Measurements from ENCODE around the gene CDC123.
"Not testable (repeated sequence)": the region's sequence is repeated elsewhere in the genome, so short reads cannot be mapped to it uniquely, and the experiment has no call there.

CDC123 gene

GRCh38 chr10:12191715-12192114, 4.3 kb upstream of the CDC123 start:
- DNase-seq, result no peak

- DNase-seq, result no peak
Measured at GRCh38 chr10:12193193-12193592, 2.8 kb upstream of the CDC123 start.

- DNase-seq, result peak; percentile 35
Measured at GRCh38 chr10:12194752-12195271, 1.2 kb upstream of the CDC123 start.

GRCh38 chr10:12195281-12195602, 746 bp upstream of the CDC123 start:
- no peak for DNase-seq

- no peak for DNase-seq
Measured at GRCh38 chr10:12196531-12197211, 683 bp downstream of the CDC123 start.

GRCh38 chr10:12198156-12198555, 2.2 kb downstream of the CDC123 start:
- DNase-seq, result no peak

- no peak for DNase-seq
Measured at GRCh38 chr10:12200850-12201249, 4.9 kb downstream of the CDC123 start.

GRCh38 chr10:12201543-12201942, 5.6 kb downstream of the CDC123 start:
- no peak for DNase-seq

- DNase-seq, result no peak
Measured at GRCh38 chr10:12202226-12202625, 6.2 kb downstream of the CDC123 start.

GRCh38 chr10:12205082-12205481, 9.1 kb downstream of the CDC123 start:
- DNase-seq, result no peak

GRCh38 chr10:12207114-12207513, 11.1 kb downstream of the CDC123 start:
- no peak for DNase-seq

- no peak for DNase-seq
Measured at GRCh38 chr10:12208460-12208859, 12.5 kb downstream of the CDC123 start.

GRCh38 chr10:12212454-12212853, 16.5 kb downstream of the CDC123 start:
- no peak for DNase-seq

GRCh38 chr10:12213621-12214020, 17.6 kb downstream of the CDC123 start:
- no peak for DNase-seq

- DNase-seq, result no peak
Measured at GRCh38 chr10:12214093-12214492, 18.1 kb downstream of the CDC123 start.

GRCh38 chr10:12214763-12215218, 18.8 kb downstream of the CDC123 start:
- DNase-seq, result no peak

GRCh38 chr10:12218991-12219390, 23.0 kb downstream of the CDC123 start:
- no peak for DNase-seq

- DNase-seq, result no peak
Measured at GRCh38 chr10:12221323-12222298, 25.6 kb downstream of the CDC123 start.

- DNase-seq, result no peak
Measured at GRCh38 chr10:12225444-12225843, 29.5 kb downstream of the CDC123 start.

- DNase-seq, result not testable (repeated sequence)
Measured at GRCh38 chr10:12226438-12226837, 30.4 kb downstream of the CDC123 start.

- no peak for DNase-seq
Measured at GRCh38 chr10:12228851-12229250, 32.9 kb downstream of the CDC123 start.

GRCh38 chr10:12234687-12235086, 38.7 kb downstream of the CDC123 start:
- DNase-seq, result not testable (repeated sequence)

- no peak for DNase-seq
Measured at GRCh38 chr10:12235116-12235694, 39.2 kb downstream of the CDC123 start.

GRCh38 chr10:12235796-12236195, 39.8 kb downstream of the CDC123 start:
- no peak for DNase-seq

Data from activated CD4-positive, CD25-positive, alpha-beta regulatory T cell treated with anti-CD3 and anti-CD28 coated beads, Interleukin-2, amount 50 U/mL, for 72 hours (primary cell).